ENCODE measurements around the gene TENM4.

The TENM4 gene

DNA sequence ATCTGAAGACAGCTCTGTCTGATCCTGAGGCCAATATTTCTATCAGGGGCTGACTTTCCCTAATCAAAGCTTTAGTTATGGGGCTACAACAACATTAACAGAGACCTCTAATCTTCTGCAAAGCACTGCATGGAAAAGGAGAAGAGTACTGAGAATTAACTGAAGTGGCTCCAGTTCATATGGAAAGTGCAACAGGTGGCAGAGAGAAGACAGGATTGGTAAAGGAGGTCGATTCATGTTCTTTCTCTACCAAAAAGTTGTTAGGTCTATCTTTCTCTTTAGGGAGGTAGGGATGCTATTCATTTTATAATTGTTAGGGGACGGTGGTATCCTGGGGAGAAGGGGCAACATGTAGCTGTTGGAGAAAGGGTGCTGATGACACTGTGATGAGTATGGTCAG is 633.5 kb downstream of the TENM4 start:
- no peak for TF ChIP-seq SP1 (IDR thresholded peaks at IDR 0.05)
- TF ChIP-seq ZNF384 (IDR thresholded peaks at IDR 0.05): no peak
- TF ChIP-seq HDGF (IDR thresholded peaks at IDR 0.05; ENCODE audit: borderline replicate concordance): no peak
- TF ChIP-seq L3MBTL2 (conservative IDR thresholded peaks at IDR 0.05): no peak
- no peak for TF ChIP-seq LEF1 (IDR thresholded peaks at IDR 0.05; ENCODE audit: borderline replicate concordance)
- no peak for TF ChIP-seq SUZ12 (IDR thresholded peaks at IDR 0.05)
- TF ChIP-seq ELF4 (IDR thresholded peaks at IDR 0.05): no peak
- no peak for TF ChIP-seq FOXA1 (IDR thresholded peaks at IDR 0.05)
- TF ChIP-seq CTBP1 (IDR thresholded peaks at IDR 0.05; ENCODE audit: borderline replicate concordance): no peak
- TF ChIP-seq ARNT (IDR thresholded peaks at IDR 0.05): no peak
- POLR2A ChIA-PET: no interaction called here
- no peak for DNase-seq (ENCODE audit: extremely low spot score)
- CTCF ChIA-PET: interaction anchor here (4.0 kb wide), 1 partner anchor 9 kb away, joined by 22 read pairs; no protein-coding TSS in a partner anchor

DNA sequence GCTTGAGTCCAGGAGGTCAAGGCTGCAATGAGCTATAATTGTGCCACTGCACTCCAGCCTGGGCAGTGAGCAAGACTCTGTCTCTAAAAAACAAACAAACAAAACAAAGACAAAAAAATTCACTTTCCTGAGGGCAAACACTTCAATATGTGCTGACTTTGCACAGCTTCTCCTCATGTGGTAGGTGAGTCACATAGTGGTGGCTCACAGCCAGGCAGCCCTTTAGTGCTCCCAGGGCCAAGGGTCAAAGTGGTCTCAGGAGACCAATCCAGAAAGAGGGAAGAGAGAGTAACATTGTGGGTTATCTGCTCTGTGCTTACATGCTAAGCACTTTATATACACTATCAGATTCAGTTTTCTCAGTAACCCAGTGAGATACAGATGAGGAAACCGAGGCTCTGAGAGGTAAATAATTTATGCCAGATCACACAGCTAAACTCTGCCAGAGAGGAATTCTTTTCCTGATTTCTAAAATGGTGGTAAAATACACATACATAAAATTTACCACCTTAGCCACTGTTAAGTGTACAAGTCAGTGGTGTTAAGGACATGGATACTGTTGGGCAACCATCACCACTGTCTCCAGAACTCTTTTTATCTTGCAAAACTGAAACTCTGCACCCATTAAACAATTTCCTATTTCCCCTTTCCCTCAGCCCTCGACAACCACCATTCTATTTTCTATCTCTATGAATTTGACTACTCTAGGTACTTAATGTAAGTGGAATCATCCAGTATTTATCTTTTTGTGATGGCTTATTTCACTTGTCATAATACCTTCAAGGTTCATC is 634.4 kb downstream of the TENM4 start:
- ChIA-PET POLR2A (no interaction called here), CTCF (interaction anchor here (0.5 kb wide), 1 partner anchor 91 kb away, joined by 3 read pairs; no protein-coding TSS in a partner anchor)
- no peak for DNase-seq (ENCODE audit: extremely low spot score)
- TF ChIP-seq, protein P1, sequence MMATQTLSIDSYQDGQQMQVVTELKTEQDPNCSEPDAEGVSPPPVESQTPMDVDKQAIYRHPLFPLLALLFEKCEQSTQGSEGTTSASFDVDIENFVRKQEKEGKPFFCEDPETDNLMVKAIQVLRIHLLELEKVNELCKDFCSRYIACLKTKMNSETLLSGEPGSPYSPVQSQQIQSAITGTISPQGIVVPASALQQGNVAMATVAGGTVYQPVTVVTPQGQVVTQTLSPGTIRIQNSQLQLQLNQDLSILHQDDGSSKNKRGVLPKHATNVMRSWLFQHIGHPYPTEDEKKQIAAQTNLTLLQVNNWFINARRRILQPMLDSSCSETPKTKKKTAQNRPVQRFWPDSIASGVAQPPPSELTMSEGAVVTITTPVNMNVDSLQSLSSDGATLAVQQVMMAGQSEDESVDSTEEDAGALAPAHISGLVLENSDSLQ (IDR thresholded peaks at IDR 0.05): no peak
- TF ChIP-seq CTBP1 (IDR thresholded peaks at IDR 0.05; ENCODE audit: borderline replicate concordance) (no peak), HDGF (IDR thresholded peaks at IDR 0.05; ENCODE audit: borderline replicate concordance) (no peak), NFRKB (IDR thresholded peaks at IDR 0.05) (no peak), ELF4 (IDR thresholded peaks at IDR 0.05) (no peak), ZNF384 (IDR thresholded peaks at IDR 0.05) (no peak)

DNA sequence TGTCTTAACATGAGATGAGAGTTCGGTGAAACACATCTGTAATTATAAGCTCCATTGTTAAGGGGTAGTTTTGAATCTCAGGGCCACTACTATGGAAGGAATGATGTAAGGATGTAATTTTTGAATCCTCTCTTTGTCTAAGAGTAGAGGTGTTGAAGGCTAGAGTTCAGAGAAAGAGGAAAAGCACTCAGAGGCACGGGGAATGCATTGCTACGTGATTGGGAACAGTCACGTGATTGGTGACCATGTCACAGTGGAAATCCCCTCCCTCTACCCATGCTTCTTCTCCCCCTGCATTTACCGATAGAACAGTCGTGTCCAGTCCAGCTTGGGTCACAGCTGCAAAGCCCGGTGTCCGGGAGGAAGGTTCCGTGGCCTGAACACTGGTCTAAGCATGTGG is 635.8 kb downstream of the TENM4 start:
- CTCF ChIA-PET: interaction anchor here (1.1 kb wide), 1 partner anchor 9 kb away, joined by 4 read pairs; no protein-coding TSS in a partner anchor

DNA sequence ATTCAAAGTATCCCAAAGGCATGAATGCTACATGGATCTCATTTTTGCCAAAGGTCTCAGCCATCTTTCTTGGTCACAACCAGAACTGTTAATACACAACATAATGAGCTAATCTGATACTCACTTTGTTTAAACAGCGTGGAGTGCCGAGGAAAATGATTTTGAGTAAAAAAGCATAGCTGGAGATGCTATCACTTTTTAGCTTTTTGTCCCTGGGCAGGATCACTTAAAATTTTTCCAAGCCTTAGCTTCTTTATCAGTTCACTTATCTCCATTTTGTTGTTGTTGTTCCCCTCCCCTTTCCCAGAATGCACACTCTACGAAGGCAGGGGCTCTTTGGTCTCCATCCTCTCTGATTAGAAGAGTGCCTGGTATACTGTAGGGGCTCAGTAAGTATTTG is 636.8 kb downstream of the TENM4 start:
- TF ChIP-seq BHLHE40 (IDR thresholded peaks at IDR 0.05; ENCODE audit: borderline replicate concordance): no peak
- TF ChIP-seq ZNF384 (IDR thresholded peaks at IDR 0.05): no peak
- no peak for TF ChIP-seq FOXA1 (IDR thresholded peaks at IDR 0.05)
- CTCF ChIA-PET: interaction anchor here (0.6 to 2.5 kb wide), 6 partner anchors 8 to 296 kb away, joined by 3 to 9 read pairs (median 4); no protein-coding TSS in a partner anchor
- DNase-seq (ENCODE audit: extremely low spot score): no peak
- POLR2A ChIA-PET: no interaction called here

More for the DNA sequence above, 635.8 kb downstream of the TENM4 start:
- TF ChIP-seq, protein P1 (IDR thresholded peaks at IDR 0.05): no peak
- TF ChIP-seq HDGF (IDR thresholded peaks at IDR 0.05; ENCODE audit: borderline replicate concordance): no peak
- no peak for TF ChIP-seq CTBP1 (IDR thresholded peaks at IDR 0.05; ENCODE audit: borderline replicate concordance)
- no peak for TF ChIP-seq ARNT (IDR thresholded peaks at IDR 0.05)
- no peak for TF ChIP-seq FOXK2 (IDR thresholded peaks at IDR 0.05)
- no peak for TF ChIP-seq L3MBTL2 (conservative IDR thresholded peaks at IDR 0.05)
- DNase-seq (ENCODE audit: extremely low spot score): no peak
- POLR2A ChIA-PET: no interaction called here

DNA sequence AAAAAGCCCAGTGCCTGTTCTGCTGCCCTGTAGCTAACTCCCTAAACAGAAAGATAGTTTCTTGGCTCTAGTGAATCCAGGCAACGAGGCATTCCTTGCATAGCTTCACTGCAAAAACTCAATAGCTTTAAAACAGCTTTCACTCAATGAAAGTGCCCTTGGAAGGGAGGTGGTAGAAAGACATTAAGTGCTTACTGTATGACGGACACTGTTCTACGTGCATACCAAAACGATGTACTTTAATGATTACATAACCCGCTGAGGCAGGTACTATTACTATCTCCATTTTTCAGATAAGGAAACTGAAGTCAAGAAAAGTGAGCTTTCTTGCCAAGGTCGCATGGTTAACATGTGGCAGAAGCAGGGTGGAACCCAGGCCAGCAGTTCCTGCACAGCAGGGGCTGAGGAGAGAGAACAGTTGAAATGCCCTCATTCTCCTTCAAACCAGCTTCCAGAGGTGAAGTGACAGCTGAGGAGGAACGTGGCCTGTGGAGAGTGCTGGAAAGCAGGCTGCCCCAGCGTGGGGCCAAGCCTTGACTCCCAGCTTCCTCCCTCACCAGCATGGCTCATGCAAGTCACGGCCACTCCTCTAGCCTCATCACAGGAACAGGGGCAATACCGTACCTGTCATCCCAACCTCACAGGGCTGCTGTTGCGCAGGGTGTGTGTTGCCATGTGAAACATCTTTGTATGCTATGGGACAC is 638.6 kb downstream of the TENM4 start:
- no peak for TF ChIP-seq ZNF384 (IDR thresholded peaks at IDR 0.05)
- TF ChIP-seq ELF4 (IDR thresholded peaks at IDR 0.05): no peak
- TF ChIP-seq LEF1 (IDR thresholded peaks at IDR 0.05; ENCODE audit: borderline replicate concordance): no peak
- TF ChIP-seq FOXM1 (IDR thresholded peaks at IDR 0.05; ENCODE audit: borderline replicate concordance): no peak
- no peak for TF ChIP-seq FOXA1 (IDR thresholded peaks at IDR 0.05)
- TF ChIP-seq FOXK2 (IDR thresholded peaks at IDR 0.05): no peak
- no peak for TF ChIP-seq NFRKB (IDR thresholded peaks at IDR 0.05)
- no peak for TF ChIP-seq TARDBP (IDR thresholded peaks at IDR 0.05)
- TF ChIP-seq HDGF (IDR thresholded peaks at IDR 0.05; ENCODE audit: borderline replicate concordance): no peak
- TF ChIP-seq SP1 (IDR thresholded peaks at IDR 0.05): no peak
- TF ChIP-seq, protein P1 (IDR thresholded peaks at IDR 0.05): no peak
- no peak for TF ChIP-seq CTBP1 (IDR thresholded peaks at IDR 0.05; ENCODE audit: borderline replicate concordance)
- TF ChIP-seq BHLHE40 (IDR thresholded peaks at IDR 0.05; ENCODE audit: borderline replicate concordance): no peak
- no peak for TF ChIP-seq L3MBTL2 (conservative IDR thresholded peaks at IDR 0.05)
- ChIA-PET CTCF (interaction anchor here (1.8 to 2.5 kb wide), 2 partner anchors 157 to 298 kb away, joined by 9 read pairs; no protein-coding TSS in a partner anchor), POLR2A (no interaction called here)
- no peak for DNase-seq (ENCODE audit: extremely low spot score)

- POLR2A ChIA-PET: interaction anchor here (1.0 kb wide), 1 partner anchor 9 kb away, joined by 3 read pairs; no protein-coding TSS in a partner anchor
- CTCF ChIA-PET: interaction anchor here (0.6 to 2.5 kb wide), 5 partner anchors 8 to 300 kb away, joined by 3 to 9 read pairs (median 3); no protein-coding TSS in a partner anchor
- TF ChIP-seq FOXA1 (IDR thresholded peaks at IDR 0.05) (no peak), L3MBTL2 (conservative IDR thresholded peaks at IDR 0.05) (no peak), CTBP1 (IDR thresholded peaks at IDR 0.05; ENCODE audit: borderline replicate concordance) (no peak), TARDBP (IDR thresholded peaks at IDR 0.05) (no peak), ZNF384 (IDR thresholded peaks at IDR 0.05) (no peak), BHLHE40 (IDR thresholded peaks at IDR 0.05; ENCODE audit: borderline replicate concordance) (no peak), LEF1 (IDR thresholded peaks at IDR 0.05; ENCODE audit: borderline replicate concordance) (no peak)
- DNase-seq (ENCODE audit: extremely low spot score): no peak
These were observed 639.5 kb downstream of the TENM4 start for GRCh38 chr11:78801161-78801884.

All from HEK293T (cell line).